ENCODE data around the gene NECTIN2.

Gene NECTIN2

GRCh38 chr19:44871809-44872208 is 25.7 kb downstream of the NECTIN2 start:
- peaks cover 40% of the 10 kb centered on the region for H3K79me1 ChIP-seq (replicated peaks; ENCODE audit: low read length, poor library complexity, severe bottlenecking)
- H3K27me3 ChIP-seq (ENCODE audit: control insufficient read depth in 1 of 2, insufficient read depth in 1 of 2, low read length in 2 of 2): no peaks in the 10 kb centered on the region
- H3K36me3 ChIP-seq (ENCODE audit: control insufficient read depth in 1 of 2, insufficient read depth in 2 of 2, low read depth in 1 of 2, low read length in 2 of 2): peaks cover 55 to 80% of the 10 kb centered on the region in 2 experiments
- H2BK15ac ChIP-seq (ENCODE audit: low read depth, poor library complexity, severe bottlenecking): no peak overlapping the region
- no peaks in the 10 kb centered on the region for H3K9me3 ChIP-seq (ENCODE audit: control insufficient read depth, low read length)
- no peak overlapping the region for H3K9ac ChIP-seq (ENCODE audit: low read length)
- peaks cover 15% of the 10 kb centered on the region for H3K4me1 ChIP-seq (ENCODE audit: control insufficient read depth, insufficient read depth, low read depth, low read length)
- WGBS: 96% methylated on average over 14 of the region's 14 CpGs
- no peak overlapping the region for H3K23ac ChIP-seq (ENCODE audit: low read length in 2 of 2)
- H3K14ac ChIP-seq (ENCODE audit: low read length in 2 of 2): no peak overlapping the region
- H2BK12ac ChIP-seq (ENCODE audit: low read length in 2 of 2): no peak overlapping the region
- H2BK5ac ChIP-seq (ENCODE audit: low read depth, low read length, poor library complexity, severe bottlenecking): no peak overlapping the region
- H2AK5ac ChIP-seq (ENCODE audit: low read length, severe bottlenecking): no peak overlapping the region
- no peak overlapping the region for H4K8ac ChIP-seq (ENCODE audit: low read length)
- H2BK120ac ChIP-seq (ENCODE audit: low read depth, low read length): no peak overlapping the region
- H3K27ac ChIP-seq (ENCODE audit: low read length, poor library complexity, severe bottlenecking): no peak overlapping the region
- H3K4me3 ChIP-seq (ENCODE audit: insufficient read depth in 1 of 2, low read depth in 1 of 2, low read length in 2 of 2): no peak overlapping the region
- no peak overlapping the region for H3K4me2 ChIP-seq (ENCODE audit: low read length, poor library complexity, severe bottlenecking)
- DNase-seq: no peak
- no peak overlapping the region for H4K91ac ChIP-seq (ENCODE audit: low read length)
- no peak overlapping the region for H2AFZ ChIP-seq (ENCODE audit: low read depth, low read length)
- H3K4ac ChIP-seq (ENCODE audit: low read depth in 1 of 2, low read length in 2 of 2): no peak overlapping the region
- no peak overlapping the region for H3K18ac ChIP-seq (ENCODE audit: low read depth in 1 of 2, low read length in 2 of 2)

GRCh38 chr19:44872661-44873060 is 26.6 kb downstream of the NECTIN2 start:
- no peak overlapping the region for H3K27ac ChIP-seq (ENCODE audit: low read length, poor library complexity, severe bottlenecking)
- H2BK12ac ChIP-seq (ENCODE audit: low read length in 2 of 2): no peak overlapping the region
- no peak overlapping the region for H3K14ac ChIP-seq (ENCODE audit: low read length in 2 of 2)
- no peak for DNase-seq
- no peak overlapping the region for H3K4me3 ChIP-seq (ENCODE audit: insufficient read depth in 1 of 2, low read depth in 1 of 2, low read length in 2 of 2)
- no peak overlapping the region for H2AFZ ChIP-seq (ENCODE audit: low read depth, low read length)
- peaks cover 39% of the 10 kb centered on the region for H3K79me1 ChIP-seq (replicated peaks; ENCODE audit: low read length, poor library complexity, severe bottlenecking)
- peaks cover 21% of the 10 kb centered on the region for H3K4me1 ChIP-seq (ENCODE audit: control insufficient read depth, insufficient read depth, low read depth, low read length)
- H3K9me3 ChIP-seq (ENCODE audit: control insufficient read depth, low read length): no peaks in the 10 kb centered on the region
- H3K4ac ChIP-seq (ENCODE audit: low read depth in 1 of 2, low read length in 2 of 2): no peak overlapping the region
- H3K23ac ChIP-seq (ENCODE audit: low read length in 2 of 2): no peak overlapping the region
- H3K4me2 ChIP-seq (ENCODE audit: low read length, poor library complexity, severe bottlenecking): no peak overlapping the region
- H2BK15ac ChIP-seq (ENCODE audit: low read depth, poor library complexity, severe bottlenecking): no peak overlapping the region
- no peak overlapping the region for H2AK5ac ChIP-seq (ENCODE audit: low read length, severe bottlenecking)
- H2BK120ac ChIP-seq (ENCODE audit: low read depth, low read length): no peak overlapping the region
- no peak overlapping the region for H4K8ac ChIP-seq (ENCODE audit: low read length)
- no peak overlapping the region for H2BK5ac ChIP-seq (ENCODE audit: low read depth, low read length, poor library complexity, severe bottlenecking)
- no peak overlapping the region for H3K18ac ChIP-seq (ENCODE audit: low read depth in 1 of 2, low read length in 2 of 2)
- H4K91ac ChIP-seq (ENCODE audit: low read length): no peak overlapping the region
- H3K9ac ChIP-seq (ENCODE audit: low read length): no peak overlapping the region
- peaks cover 58 to 81% of the 10 kb centered on the region in 2 experiments for H3K36me3 ChIP-seq (ENCODE audit: control insufficient read depth in 1 of 2, insufficient read depth in 2 of 2, low read depth in 1 of 2, low read length in 2 of 2)
- H3K27me3 ChIP-seq (ENCODE audit: control insufficient read depth in 1 of 2, insufficient read depth in 1 of 2, low read length in 2 of 2): no peaks in the 10 kb centered on the region
- WGBS: over 99% methylated on average over 3 of the region's 4 CpGs

DNA sequence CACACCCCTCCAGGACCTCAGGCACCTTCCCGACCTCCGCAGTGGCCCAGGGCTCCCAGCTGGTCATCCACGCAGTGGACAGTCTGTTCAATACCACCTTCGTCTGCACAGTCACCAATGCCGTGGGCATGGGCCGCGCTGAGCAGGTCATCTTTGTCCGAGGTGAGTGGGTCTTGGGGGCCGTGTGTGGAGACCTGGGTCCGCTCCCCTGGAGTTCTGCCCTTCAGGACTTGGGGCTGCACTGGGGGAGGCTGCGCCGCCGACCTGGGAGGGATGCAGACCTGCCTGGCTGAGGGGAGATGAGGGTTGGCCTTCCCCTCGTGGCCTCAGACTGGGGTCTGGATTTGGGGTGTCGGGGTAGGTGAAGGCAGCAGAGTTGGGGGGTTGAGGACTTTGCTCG is 28.2 kb downstream of the NECTIN2 start:
- Histone ChIP-seq H3K27me3 (ENCODE audit: control insufficient read depth in 1 of 2, insufficient read depth in 1 of 2, low read length in 2 of 2) (no peaks in the 10 kb centered on the region), H3K79me1 (replicated peaks; ENCODE audit: low read length, poor library complexity, severe bottlenecking) (peaks cover 53% of the 10 kb centered on the region), H3K9ac (ENCODE audit: low read length) (no peak overlapping the region), H3K4me1 (ENCODE audit: control insufficient read depth, insufficient read depth, low read depth, low read length) (peaks cover 24% of the 10 kb centered on the region), H3K14ac (ENCODE audit: low read length in 2 of 2) (no peak overlapping the region), H3K23ac (ENCODE audit: low read length in 2 of 2) (no peak overlapping the region), H3K18ac (ENCODE audit: low read depth in 1 of 2, low read length in 2 of 2) (no peak overlapping the region), H2BK5ac (ENCODE audit: low read depth, low read length, poor library complexity, severe bottlenecking) (no peak overlapping the region), H4K8ac (ENCODE audit: low read length) (no peak overlapping the region), H2BK120ac (ENCODE audit: low read depth, low read length) (no peak overlapping the region), H3K4ac (ENCODE audit: low read depth in 1 of 2, low read length in 2 of 2) (no peak overlapping the region), H2BK15ac (ENCODE audit: low read depth, poor library complexity, severe bottlenecking) (no peak overlapping the region), H3K36me3 (ENCODE audit: control insufficient read depth in 1 of 2, insufficient read depth in 2 of 2, low read depth in 1 of 2, low read length in 2 of 2) (peaks cover 70 to 88% of the 10 kb centered on the region in 2 experiments), H3K4me2 (ENCODE audit: low read length, poor library complexity, severe bottlenecking) (no peak overlapping the region), H3K4me3 (ENCODE audit: insufficient read depth in 1 of 2, low read depth in 1 of 2, low read length in 2 of 2) (no peak overlapping the region), H2AFZ (ENCODE audit: low read depth, low read length) (no peak overlapping the region), H4K91ac (ENCODE audit: low read length) (no peak overlapping the region), H3K9me3 (ENCODE audit: control insufficient read depth, low read length) (no peaks in the 10 kb centered on the region), H2AK5ac (ENCODE audit: low read length, severe bottlenecking) (no peak overlapping the region), H2BK12ac (ENCODE audit: low read length in 2 of 2) (no peak overlapping the region), H3K27ac (ENCODE audit: low read length, poor library complexity, severe bottlenecking) (no peak overlapping the region)
- WGBS: 98% methylated on average over 12 of the region's 16 CpGs
- no peak for DNase-seq

DNA sequence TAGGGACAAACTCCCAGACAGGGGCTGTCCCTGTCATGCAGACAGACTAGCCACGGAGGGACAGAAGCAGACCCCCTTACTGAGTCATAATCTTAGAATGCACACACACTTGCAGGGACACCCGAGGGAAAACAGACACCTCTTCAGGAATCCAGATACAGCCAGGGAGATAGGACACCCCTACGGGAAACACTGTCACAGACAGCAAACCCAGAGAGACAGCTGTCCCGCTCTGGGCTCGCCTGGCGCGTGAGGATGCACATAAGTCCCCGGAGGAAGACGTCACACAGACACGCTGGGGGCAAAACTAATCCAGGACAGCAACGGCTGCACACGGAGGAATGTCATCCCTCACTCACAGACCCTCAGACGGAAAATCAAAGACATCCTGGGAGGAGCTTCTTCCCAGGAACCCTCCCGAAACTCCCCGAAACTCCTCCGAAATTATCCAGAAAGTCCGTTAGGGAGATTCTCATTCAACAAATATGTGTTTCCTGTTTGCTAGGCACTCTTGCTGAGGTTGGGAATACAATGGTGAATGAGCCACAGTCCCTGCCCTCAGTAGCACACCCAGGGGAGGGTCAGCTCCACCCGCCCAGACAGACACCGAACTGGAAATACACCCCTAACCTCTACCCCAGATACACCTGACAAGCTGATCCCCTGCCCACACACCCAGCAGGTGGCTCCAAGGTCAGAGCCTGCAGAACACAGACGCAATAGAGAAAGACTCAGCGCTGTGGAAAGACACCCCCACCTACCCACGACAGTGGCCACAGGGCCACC is 29.8 kb downstream of the NECTIN2 start:
- Histone ChIP-seq H3K23ac (ENCODE audit: low read length in 2 of 2) (no peak overlapping the region), H2BK15ac (ENCODE audit: low read depth, poor library complexity, severe bottlenecking) (no peak overlapping the region), H3K18ac (ENCODE audit: low read depth in 1 of 2, low read length in 2 of 2) (no peak overlapping the region), H3K4me3 (ENCODE audit: insufficient read depth in 1 of 2, low read depth in 1 of 2, low read length in 2 of 2) (no peak overlapping the region), H3K14ac (ENCODE audit: low read length in 2 of 2) (no peak overlapping the region), H3K9ac (ENCODE audit: low read length) (no peak overlapping the region), H3K27ac (ENCODE audit: low read length, poor library complexity, severe bottlenecking) (peak overlapping the region; percentile 58), H2BK12ac (ENCODE audit: low read length in 2 of 2) (no peak overlapping the region), H2AFZ (ENCODE audit: low read depth, low read length) (no peak overlapping the region), H3K4me1 (ENCODE audit: control insufficient read depth, insufficient read depth, low read depth, low read length) (peaks cover 25% of the 10 kb centered on the region), H4K8ac (ENCODE audit: low read length) (no peak overlapping the region), H4K91ac (ENCODE audit: low read length) (no peak overlapping the region), H3K36me3 (ENCODE audit: control insufficient read depth in 1 of 2, insufficient read depth in 2 of 2, low read depth in 1 of 2, low read length in 2 of 2) (peaks cover 73 to 90% of the 10 kb centered on the region in 2 experiments), H2BK5ac (ENCODE audit: low read depth, low read length, poor library complexity, severe bottlenecking) (peak overlapping the region; percentile 34), H2AK5ac (ENCODE audit: low read length, severe bottlenecking) (no peak overlapping the region), H3K9me3 (ENCODE audit: control insufficient read depth, low read length) (no peaks in the 10 kb centered on the region), H2BK120ac (ENCODE audit: low read depth, low read length) (no peak overlapping the region), H3K4me2 (ENCODE audit: low read length, poor library complexity, severe bottlenecking) (no peak overlapping the region), H3K27me3 (ENCODE audit: control insufficient read depth in 1 of 2, insufficient read depth in 1 of 2, low read length in 2 of 2) (no peaks in the 10 kb centered on the region), H3K4ac (ENCODE audit: low read depth in 1 of 2, low read length in 2 of 2) (no peak overlapping the region), H3K79me1 (replicated peaks; ENCODE audit: low read length, poor library complexity, severe bottlenecking) (peaks cover 49% of the 10 kb centered on the region)
- WGBS: 53% methylated on average over 22 of the region's 22 CpGs
- peak; percentile 43 for DNase-seq
